Endometrial microvascular endothelial cells (primary cell): ENCODE results near the gene CDK16. TPM values are rescaled to one million over a fixed set of nuclear protein-coding genes. Genes with fewer than 3 reads are reported as not detected.

Source experiments
- in situ Hi-C: cut with HindIII; loops from 2 replicates; pipeline ENCODE4 v1.10.0; 2017; ENCODE audit warnings: low sequenced_read_pairs, low pct_unique_long_range_greater_than_20kb; ENCODE audit errors: inconsistent ontology term
- total RNA-seq: library from RNA; depleted of rRNA; stranded (reverse); fragments of >200 nt; gene quantifications from one replicate; pipeline ENCODE4 v1.2.3, GENCODE V29; 2015; ENCODE audit errors: inconsistent ontology term

CDK16 gene
- total RNA-seq, 1 donor from 2014 or later, result 115 TPM

GRCh38 chrX:47222751-47223350 is 4.4 kb downstream of the CDK16 start:
- in situ Hi-C loops, result no loop called here

- in situ Hi-C loops, result no loop called here
Observed at GRCh38 chrX:47223476-47224250, 5.2 kb downstream of the CDK16 start.

DNA sequence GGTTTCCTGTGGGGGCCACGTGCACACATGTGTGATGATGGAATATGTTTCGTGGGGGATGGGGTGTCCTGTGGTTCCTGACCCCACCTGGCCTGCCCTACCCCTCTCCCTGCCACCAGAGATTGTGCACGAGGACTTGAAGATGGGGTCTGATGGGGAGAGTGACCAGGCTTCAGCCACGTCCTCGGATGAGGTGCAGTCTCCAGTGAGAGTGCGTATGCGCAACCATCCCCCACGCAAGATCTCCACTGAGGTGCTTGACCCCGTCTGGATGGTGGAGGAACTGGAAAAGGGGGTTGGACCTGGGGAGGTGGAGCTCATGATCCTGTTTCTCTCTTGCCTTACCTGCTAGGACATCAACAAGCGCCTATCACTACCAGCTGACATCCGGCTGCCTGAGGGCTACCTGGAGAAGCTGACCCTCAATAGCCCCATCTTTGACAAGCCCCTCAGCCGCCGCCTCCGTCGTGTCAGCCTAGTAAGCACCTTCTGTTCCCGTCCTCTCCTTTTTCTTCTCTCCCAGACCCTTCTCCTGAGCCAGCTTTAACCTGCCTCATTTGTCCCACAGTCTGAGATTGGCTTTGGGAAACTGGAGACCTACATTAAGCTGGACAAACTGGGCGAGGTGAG is 5.9 kb downstream of the CDK16 start:
- in situ Hi-C loops, result no loop called here

DNA sequence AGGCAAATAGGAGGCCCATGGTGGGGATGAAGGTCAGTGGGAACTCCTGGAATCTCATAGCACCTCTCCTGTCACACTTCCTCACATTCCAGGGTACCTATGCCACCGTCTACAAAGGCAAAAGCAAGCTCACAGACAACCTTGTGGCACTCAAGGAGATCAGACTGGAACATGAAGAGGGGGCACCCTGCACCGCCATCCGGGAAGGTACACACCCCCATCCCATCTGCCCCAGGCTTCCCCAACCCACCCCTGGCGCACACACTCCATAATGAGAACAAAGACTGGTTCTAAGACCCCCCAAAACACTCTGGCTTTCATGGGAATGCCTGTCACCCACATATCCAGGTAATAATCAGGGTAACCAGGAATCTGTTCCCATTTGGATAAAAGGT is 6.4 kb downstream of the CDK16 start:
- in situ Hi-C loops, result no loop called here

DNA sequence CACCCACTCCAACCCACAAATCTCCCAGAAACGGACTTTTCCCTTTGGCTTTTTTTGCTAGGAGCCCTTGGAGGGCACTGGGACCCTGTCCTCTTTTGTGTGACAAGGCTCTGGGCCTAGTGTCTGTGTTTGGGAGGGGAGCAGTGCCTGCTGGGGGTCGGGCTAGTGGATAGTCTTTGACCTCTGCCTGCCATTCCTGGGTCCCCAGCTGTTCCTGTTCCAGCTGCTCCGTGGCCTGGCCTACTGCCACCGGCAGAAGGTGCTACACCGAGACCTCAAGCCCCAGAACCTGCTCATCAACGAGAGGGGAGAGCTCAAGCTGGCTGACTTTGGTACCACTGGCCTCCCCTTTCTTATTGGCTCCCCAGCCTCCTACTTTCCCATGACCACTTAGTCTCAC is 7.6 kb downstream of the CDK16 start:
- in situ Hi-C loops, result no loop called here

- in situ Hi-C loops, result no loop called here
Observed at GRCh38 chrX:47226531-47227333, 8.3 kb downstream of the CDK16 start.

- in situ Hi-C loops, result no loop called here
Observed at GRCh38 chrX:47227334-47227583, 8.8 kb downstream of the CDK16 start.

- in situ Hi-C loops, result no loop called here
Observed at GRCh38 chrX:47228550-47229270, 10.2 kb downstream of the CDK16 start.

DNA sequence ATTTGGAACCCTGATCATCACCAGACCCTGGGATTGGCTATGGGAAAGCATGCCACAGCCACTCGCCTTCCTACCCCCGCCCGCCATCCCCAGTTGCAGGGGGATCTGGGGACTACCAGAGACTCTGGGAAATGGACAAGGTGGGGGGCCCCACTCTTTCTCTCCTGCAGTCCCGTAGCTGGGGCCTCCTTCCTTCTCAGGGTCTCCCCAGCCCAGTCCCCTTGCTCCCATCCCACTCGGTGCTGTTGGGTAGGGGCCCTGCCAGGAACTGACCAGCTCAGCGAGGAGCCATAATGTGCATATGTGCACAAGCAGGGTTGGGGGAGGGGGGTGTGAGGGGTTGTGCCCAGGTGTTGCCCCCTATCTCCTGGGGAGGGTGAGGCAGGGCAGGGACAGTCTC is 10.9 kb downstream of the CDK16 start:
- in situ Hi-C loops, result no loop called here

- in situ Hi-C loops, result no loop called here
Observed at GRCh38 chrX:47230136-47230868, 11.8 kb downstream of the CDK16 start.

DNA sequence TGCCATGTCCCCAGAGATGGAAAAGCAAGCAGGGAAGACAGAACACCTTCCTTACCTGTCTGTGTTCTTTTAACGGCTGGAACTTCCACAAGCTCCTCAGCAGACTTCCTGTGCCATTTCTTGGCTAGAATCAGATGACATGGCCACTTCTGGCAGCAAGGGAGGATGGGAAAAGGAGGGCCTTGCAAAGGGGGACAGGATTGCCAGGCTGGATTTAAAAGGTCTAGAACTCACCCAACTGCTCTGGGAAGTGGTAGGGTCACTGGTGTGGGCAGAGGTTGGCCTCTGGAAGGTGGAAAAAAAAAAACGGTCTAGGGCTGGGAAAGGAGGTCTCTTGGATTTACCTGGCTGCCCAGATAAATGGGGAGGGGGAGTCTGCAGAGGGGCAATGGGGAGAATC is 12.7 kb downstream of the CDK16 start:
- in situ Hi-C loops, result no loop called here

DNA sequence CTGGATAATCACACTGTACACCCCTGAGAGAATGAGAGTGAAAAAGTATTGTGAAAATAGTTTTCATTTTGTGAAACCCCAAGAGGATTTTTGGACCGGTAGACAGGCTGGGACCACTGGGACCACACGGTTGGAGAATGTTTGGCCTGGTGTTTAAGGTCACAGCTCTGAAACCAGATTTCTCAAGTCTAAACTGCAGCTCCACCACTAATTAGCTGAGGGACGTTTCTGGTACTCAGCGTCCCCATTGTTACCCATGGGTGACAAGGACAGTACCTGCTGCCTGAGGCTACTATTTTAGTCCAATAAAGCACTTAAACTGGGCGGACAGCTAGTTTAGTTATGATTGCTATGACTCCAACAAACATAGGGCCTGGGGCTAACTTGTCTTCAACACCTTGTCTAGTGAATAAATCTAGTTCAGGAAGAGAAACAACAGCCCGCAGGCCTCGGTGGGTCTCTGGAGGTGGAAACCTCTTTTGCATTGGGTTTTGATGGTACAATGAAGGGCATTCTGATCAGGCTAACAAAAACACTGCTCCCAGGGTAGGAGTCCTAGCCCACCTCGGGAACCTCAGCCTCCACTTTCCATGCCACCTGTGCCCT is 13.8 kb downstream of the CDK16 start:
- in situ Hi-C loops, result no loop called here

DNA sequence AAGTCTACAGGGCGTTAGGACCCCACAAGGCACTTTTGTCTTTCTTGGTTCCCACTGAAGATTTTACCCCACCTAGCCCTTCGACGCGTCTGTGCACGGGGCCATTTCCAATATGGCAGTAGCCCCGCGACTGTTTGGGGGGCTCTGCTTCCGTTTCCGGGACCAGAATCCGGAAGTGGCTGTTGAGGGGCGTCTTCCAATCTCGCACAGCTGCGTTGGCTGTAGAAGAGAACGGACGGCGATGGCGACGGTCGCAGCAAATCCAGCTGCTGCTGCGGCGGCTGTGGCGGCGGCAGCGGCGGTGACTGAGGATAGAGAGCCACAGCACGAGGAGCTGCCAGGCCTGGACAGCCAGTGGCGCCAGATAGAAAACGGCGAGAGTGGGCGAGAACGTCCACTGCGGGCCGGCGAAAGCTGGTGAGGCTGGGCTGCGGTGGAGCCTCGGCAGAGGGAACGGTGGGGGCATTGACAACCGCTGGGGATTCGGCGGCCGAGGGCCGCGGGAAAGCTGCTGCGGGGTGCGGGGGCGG is 14.4 kb downstream of the CDK16 start, which contains the start of gene USP11:
Gene USP11, plus strand, starts transcription at position 207 of the 530 bp plus-strand sequence. Its CDS starts 35 bp downstream, at position 242.
- in situ Hi-C loops, result no loop called here

GRCh38 chrX:47233333-47234113 is 15.0 kb downstream of the CDK16 start:
- in situ Hi-C loops, result no loop called here

GRCh38 chrX:47234583-47234982 is 16.1 kb downstream of the CDK16 start:
- in situ Hi-C loops, result no loop called here

GRCh38 chrX:47235691-47236103 is 17.2 kb downstream of the CDK16 start:
- in situ Hi-C loops, result no loop called here

GRCh38 chrX:47239199-47239598 is 20.7 kb downstream of the CDK16 start:
- in situ Hi-C loops, result no loop called here
